Stimulated activated CD8-positive, alpha-beta memory T cell treated with anti-CD3 and anti-CD28 coated beads, Interleukin-4, amount 100 ng/mL, for 24 hours (primary cell): ENCODE results near the gene ANP32B.
"Not testable (repeated sequence)": the region's sequence is repeated elsewhere in the genome, so short reads cannot be mapped to it uniquely, and the experiment has no call there.

Experiments
- DNase-seq: peaks from one replicate; pipeline ENCODE4 v3.0.0-alpha.2; 2020; ENCODE audit warnings: low read depth

ANP32B gene

DNA sequence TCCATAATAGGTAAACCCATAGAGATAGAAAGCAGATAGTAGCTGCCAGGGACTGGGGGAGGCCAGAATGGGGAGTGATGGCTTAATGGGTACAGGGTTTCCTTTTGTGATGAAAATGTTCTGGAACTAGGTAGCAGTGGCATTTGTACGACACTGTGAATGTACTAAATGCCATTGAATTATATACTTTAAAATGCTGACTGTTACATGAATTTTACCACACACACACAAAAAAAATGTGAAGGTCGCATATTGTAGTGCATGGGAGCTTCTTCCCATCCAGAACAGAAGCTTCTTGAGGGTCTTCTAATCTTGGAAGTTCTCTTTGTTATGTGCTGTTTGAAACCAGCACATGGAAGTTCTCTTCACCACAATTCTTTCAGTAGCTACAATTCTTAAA, 19.9 kb upstream of the ANP32B start:
- no peak for DNase-seq

DNA sequence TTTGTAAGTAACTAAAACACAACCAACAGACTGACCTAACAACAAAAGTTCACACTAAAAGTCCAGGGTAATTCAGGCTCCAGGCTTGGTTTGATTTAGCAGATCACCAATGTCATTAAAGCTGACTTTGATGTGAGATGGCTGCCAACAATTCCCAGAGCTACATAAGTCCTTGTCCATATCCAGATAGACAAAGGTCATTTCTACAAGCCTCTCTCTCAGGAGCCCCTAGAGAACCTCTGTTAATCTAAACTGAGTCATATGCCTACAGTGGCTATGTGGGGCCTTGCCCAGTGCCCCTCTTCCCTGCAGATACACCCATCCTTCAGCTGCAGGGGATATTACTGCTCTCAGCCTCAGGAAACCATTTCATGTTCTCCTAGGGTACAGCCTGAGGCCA, 18.2 kb upstream of the ANP32B start:
- no peak for DNase-seq

DNA sequence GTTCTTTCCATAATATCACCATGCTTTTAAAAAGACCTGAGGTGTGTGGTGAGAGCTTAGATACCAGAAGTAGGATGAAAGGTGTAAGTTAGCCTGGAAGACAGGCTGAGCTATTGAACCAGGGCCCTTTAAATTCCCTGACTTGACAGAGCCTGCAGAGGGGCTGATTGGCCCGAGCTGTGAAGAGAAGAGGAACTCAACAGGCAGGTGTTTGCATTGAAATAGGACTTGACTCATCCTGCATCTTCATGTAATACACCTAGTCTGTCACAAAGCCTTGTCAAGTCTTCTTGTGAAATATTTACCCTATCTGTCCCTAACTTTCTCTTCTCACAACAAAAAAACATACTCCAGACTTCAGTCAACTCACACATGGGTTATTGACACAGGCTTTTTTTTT, 16.6 kb upstream of the ANP32B start:
- no peak for DNase-seq

DNA sequence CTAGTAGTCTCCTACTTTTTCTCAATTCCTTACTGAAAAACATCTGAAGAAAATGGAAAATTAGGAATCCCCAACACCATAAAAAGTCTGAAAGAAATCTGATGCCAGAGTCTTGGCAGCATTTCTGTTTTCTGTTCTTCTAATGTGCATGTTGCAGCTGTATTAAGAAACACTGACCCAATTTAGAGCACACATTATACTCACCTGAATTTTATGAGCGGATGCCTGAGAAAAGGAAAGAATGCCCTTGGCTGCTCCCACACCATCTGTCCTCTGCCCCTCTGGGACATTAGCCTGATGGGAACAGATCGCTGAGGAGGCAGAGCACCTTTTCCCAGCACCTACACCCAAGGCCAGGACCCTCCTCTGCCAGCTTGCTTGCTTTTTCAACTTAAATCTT, 14.1 kb upstream of the ANP32B start:
- no peak for DNase-seq

DNA sequence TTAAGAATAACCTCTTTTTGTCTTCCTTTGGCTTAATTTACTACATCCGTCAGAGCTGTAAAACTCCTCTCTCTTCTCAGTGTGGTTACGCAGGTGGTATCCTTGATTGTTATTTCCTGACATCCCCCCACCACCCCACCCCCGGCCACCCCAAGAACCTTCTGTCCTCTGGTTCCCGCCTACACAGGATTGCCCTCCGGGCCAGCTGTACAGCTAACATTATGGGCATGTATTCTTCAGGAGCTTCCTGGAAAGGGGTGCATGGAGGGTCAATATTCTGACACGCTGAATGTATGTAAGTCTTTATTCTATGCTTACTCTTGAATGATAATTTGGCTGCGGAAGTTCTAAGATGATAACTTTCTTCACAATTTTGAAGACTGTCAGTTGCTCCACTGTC, 13.0 kb upstream of the ANP32B start:
- no peak for DNase-seq

DNA sequence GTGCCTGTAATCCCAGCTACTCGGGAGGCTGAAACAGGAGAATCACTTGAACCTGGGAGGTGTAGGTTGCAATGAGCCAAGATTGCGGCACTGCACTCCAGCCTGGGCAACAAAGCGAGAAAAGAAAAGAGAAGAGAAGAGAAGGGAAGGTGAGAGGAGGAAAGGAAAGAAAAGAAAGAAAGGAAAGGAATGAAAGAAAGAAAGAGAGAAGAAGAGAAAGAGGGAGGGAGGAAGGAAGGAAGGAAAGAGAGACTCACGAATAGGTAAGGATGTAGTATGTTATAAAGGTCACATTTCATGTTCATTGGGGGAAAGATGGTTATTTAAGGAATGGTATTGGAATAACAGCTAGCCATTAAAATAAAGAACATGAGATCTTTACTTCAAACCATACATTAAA, 10.4 kb upstream of the ANP32B start:
- no peak for DNase-seq

DNA sequence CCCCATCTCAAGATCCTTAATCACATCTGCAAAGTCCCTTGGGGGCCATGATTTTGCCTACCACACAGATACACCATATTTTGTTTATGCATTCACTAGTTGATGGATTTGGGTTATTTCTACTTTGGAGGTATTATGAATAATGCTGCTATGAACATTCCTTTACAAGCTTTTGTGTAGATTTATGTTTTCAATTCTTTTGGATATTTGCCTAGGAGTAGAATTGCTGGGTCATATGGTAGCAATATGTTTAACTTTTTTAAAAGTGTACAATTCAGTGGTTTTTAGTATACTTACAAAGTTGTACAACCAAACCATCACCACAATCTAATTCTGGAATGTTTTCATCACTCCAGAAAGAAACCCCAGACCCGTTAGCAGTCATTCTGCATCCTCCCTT, 7.8 kb upstream of the ANP32B start:
- DNase-seq: no peak

DNA sequence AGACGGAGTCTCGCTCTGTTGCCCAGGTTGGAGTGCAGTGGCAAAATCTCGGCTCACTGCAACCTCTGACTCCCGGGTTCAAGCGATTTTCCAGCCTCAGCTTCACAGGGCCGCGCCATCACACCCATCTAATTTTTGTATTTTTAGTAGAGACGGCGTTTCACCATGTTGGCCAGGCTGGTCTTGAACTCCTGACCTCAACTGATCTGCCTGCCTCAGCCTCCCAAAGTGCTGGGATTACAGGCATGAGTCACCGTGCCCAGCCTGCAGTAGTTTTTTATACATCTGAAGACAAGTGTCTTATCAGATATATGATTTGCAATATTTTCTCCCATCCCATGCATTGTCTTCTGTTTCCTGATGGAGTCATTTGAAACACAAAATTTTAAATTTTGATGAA, 6.5 kb upstream of the ANP32B start:
- not testable (repeated sequence) for DNase-seq

DNA sequence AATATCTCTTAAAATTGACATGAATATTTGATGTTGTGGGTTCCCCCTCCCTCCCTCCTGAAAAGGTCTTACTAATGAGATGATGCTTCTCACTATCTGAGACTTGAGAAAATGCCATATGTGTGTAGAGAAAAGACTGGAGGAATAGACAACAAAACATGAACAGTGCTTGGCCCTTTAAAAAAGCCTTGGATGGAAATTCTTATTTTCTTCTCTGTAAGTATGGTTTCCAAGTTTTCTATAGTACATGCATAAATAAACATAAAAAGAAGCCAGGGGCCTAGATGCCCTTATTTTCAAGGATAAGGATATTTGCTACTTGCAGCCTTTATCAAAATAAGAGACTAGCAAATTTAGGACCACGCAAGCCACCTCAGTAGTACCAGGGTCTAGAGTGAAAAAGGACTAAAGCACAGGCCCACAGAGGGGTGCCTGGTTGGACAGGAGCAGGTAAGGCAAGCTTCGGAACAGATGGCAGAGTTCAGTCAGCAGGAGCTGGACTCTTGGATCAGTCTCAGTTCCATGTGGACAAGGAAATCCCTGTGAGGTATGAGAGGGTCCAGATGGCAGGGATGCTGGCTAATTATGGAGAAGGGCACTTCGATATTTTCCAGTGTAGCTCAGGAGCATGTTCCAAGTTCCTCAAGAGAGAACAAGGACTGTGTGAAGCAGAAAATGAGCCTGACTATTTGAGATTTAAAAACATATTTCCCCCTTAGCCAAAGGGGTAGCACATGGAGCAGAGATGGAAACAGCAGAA, 4.6 kb upstream of the ANP32B start:
- DNase-seq: no peak

DNA sequence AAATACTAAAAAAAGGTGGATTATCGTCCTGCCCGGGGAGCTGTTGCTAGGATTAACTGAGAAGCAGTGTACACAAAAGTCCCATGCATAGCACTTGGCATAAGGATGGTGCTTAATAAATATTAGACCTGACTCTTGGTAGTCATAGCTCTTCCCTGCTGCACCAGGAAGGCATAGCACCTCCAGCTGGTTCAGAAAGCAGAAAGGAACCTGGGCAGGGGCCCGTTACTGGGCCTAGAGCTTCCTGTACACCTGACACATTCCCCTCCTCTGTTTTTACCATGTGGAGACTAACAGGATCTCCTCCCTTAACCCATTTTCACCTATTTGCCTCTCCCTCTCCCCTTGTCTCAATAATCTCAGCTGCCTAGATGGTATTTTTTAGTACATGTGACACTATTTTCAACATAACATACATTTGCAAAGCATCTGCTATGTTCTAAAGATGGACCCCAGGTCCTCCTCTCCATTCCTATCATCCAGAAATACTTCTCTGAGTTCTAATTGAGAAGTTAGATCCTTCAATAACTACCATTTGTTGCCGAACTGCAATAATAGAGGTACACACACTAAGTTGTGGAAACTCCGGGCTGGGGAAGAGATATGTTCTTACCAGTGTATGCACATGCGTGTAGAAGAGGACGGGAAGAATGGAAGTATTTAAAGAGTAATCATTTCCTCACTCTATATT, 3.2 kb upstream of the ANP32B start:
- no peak for DNase-seq

DNA sequence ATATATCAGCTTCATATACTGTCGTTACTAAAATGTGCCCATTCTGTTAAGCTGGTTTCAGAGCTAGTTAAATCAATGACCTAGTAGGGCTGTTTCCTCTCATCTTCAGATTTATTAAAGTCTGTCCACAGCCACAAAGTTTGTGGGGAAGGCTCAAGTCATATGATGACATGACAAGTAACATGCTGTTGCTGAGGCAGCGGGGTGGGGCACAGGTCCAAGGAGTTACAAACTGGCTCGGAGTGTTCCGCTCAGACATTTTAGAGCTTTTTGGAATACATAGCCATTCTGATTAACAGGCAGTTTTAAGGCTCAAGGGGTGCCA, 2.7 kb upstream of the ANP32B start:
- no peak for DNase-seq

DNA sequence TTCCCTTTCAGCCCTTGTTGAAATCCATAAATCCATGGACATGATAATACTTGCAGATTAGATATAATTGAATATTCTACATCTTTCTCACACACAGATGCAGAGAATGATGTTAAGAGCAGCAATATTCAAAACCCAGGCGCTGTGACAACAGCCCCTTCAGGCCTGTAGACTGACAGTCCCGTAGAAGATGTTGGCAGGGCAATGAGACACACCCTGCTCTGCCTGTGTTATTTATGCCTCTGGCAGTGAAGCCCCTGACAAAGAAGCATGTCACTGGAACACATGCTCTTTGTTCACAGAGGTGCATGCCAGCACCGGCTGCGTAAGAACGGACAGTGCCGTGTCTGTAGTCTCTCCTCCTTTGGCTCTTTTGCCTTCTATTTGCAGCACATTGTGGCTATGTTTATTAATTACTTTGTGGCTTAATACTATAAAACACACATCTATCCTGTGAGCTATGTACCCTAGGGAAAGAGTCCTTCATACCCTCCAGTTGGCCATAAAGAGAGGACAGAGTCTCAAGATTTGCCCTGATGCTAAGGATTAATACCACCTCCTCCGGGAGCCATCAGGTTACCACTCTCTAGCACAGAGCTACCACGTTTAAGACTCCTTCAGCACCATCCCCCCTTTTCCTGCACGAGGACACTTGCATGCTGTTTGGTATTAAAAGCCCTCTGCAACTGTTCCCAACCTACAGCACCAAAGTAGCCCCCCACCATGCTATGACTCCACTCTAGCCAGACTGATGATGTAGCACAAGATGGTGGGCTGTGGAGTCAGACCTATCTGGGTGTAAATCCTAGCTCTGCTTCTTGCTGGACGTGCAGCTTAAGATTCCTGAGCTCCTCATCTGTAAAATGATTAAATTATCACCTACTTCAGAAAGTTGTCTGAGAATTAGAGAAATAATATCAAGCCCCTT, 2.0 kb upstream of the ANP32B start:
- DNase-seq: no peak

DNA sequence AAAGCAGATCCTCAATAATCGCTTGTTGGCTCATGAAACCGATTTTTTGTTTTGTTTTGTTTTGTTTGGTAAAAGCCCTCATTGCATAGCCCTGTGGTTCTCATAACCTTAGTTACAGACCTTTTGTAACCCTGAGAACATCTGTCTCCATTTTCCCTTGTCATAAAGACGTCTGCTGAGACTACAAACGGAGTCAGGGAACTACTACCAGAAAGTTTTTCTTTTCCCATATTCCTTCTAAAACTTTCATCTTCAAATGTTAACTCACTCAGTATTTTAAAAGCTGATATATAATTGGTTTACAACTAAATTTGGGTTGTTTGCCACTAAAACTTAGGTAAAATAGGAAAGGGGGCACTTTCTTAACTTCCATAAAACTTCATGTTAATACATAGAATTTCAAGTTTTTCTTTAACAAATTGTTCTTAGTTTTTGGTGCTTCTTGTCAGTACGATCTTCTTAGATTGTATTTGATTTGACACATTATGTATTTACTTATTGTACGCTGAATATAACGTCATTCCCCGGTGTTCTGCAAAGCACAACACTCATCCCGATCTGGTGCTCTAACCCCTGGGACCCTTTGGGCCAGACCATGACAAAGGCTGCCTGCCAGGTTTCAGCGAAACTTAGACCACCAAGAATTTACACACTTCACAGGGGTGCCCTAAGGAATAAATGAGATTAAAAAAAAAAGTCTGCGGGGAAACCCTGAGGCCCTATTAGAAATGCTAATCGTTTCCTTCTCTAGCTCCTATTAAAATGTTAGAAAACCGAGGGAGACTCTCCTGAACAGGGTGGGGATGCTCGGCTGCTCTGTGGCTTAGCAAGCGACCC, 1.1 kb upstream of the ANP32B start:
- no peak for DNase-seq

DNA sequence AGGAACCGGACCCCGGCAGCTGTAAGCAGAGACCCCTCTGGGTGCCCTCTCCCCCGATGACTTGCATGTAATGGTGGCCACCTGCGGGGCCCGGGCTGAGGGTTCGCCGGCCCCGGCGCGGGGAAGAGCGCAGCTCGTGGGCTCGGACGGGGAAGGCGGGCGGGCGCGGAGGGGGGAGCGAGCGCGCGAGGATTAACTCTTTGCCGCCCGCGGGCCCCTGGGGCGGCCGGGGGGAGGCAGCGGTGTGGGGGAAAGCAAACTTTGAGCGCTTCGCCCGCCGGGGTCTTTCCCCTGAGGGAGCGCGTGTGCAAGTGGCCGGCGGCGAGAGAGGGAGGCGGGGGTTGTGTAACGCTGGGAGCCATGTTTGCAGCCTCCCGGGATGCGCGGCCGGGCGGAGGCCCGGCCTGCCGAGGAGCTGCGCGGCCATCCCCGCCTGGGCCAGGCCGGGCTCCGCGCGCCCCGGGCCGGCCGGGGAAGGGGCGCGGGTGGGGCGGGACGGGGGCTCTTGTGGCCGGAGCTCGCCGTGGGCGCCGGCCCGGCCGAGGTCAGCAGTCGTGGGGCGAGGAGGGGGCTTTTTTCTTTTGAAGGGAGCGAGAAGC, 547 bp downstream of the ANP32B start:
- DNase-seq: peak; percentile 48

DNA sequence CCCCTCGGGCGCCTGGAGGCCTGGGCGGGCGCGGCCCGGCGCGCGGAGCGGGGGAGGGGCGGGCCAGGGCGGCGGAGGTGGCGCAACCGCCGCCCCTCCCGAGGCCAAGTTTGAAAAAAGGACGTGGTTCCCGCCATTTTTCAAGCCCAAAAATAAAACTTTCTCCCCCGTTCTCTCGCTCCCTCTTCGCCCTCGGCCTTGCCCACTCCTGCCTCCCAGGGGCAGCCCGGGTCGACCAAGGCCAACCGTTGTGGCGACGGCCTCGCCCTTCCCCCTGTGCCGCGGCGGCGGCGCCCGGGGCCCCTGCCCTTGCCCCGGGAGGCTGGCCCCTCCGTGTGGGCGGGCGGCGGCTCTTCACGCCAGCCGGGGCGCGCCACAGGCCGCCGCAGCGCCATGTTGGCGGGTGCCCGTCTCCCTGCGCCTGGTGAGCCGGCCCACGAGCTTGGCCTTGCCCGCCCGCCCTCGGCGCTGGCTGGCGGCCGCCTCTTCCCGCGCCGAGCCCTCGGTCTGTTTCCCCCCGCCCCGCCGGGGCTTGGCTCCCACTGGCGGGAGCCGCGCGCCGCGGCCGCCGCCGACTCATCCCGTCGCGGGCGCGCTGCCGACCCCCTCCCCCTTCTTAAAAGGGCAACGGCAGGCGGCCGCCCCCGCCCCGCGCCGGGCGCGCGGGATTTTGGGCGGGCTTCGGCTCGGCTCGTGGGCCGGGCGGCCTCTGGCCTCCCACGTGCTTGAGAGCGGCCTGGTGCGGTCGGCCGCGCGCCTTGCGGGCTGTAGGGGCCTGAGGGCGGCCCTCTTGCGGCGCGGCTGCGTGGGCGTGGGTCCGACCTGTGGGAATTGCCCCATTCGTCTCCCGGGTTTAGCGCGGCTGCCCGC, 1.3 kb downstream of the ANP32B start:
- DNase-seq: peak; percentile 72

DNA sequence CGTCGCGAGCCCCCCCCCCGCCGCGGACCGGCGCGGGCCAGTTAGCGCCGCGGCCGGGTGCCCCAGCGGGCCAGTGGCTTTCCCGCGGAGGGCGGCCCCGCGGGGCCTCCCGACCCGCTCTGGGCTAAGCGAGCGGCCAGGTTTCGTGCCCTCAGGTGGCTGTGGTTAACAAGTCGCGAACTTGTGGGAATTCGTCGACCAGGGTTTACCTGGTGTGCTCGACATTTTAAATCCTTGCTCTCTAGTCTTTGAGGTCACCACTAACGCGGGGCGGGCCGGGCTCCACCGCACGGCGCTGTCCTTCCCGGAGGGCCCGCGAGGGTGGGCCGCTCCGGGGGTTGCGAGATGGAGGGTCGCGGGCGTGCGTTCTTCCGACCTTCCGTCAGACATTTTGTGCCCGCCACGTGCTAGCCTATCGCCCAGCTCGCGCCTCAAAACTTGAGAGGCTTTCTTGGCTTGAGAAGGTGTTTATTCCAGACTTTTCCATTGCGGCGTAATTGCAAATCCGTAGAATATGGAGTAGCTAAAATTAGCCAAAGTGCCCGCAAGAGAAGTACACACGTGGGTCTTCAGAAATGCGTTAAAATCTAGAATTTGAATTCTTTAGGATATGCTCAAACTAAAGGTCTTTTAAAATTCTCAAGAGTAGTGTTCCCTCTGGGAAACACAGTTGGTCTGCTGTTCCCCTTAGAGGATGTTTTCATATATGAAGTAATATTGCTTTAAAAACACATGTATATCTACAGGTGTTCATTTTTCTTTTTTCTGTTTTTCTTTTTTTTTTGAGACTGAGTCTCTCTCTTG, 2.1 kb downstream of the ANP32B start:
- no peak for DNase-seq

DNA sequence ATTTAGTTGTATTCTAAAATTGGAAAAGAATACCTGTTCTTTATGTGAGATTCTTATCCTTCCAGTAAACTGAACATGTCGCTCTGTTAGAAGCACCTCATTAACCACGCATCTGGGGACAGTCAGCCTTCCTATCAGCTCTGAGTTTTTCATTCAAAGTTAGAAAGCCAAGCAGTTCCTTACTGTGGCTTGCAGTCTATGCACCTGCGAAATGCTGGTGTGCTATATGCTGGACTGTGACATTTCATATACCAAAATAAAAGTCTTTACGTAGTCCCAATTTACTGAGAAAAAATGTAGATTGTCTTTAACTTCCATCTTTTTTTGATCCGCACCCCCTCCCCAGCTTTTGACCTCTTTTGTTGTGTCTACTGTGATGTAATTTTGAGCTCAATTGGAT, 4.3 kb downstream of the ANP32B start:
- DNase-seq: no peak

DNA sequence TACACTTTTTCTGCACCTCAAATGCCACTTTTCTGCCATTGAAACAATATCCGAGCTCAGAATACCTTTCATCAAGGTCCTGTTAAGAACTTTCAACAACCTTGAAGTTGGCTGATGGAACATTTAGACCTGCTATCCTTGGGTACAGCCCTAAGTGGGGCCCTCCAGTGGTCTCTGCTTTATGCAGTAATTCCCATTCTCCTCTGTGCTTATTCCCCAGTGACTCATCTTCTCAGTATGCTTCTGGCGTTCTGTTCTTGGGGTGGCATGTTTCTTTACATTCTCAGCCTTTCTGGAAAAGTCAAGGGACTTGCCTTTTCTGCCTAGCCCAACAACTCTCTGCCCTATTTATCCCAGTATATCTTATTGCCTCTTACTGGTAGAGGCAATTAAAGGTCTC, 7.1 kb downstream of the ANP32B start:
- DNase-seq: no peak

DNA sequence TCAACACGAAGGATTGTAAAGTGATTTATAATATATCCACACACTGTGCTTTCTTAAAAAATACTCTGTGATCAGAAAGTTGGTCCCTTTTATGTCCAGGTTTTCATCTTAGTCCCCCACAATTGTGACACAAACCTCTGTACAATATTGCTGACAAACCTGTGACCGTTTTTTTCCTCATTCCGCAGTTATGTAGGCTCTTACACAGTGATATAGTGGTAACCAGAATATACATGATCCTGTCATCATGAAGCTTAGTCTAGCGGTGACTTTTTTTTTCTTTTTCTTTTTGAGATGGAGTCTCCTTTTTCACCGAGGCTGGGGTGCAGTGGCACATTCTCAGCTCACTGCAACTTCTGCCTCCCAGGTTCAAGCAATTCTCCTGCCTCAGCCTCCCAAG, 8.7 kb downstream of the ANP32B start:
- DNase-seq: no peak

DNA sequence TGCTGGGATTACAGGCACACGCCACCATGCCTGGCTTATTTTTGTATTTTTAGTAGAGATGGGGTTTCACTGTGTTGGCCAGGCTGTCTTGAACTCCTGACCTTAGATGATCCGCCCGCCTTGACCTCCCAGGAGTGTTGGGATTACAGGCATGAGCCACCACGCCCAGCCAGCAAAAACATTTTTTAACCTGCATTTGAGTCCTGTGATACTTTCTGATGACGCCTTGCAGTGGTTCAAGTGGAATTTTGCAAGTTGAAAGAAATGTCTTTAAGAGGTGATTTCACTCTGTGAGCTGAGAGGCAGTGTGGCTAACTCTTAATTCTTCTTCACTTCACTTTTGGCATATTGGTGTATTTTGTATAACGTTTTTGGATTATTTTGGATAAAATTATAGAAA, 9.1 kb downstream of the ANP32B start:
- DNase-seq: no peak
